ENCODE data around the gene GOLGA6L4.
"Not testable (repeated sequence)": the region's sequence is repeated elsewhere in the genome, so short reads cannot be mapped to it uniquely, and the experiment has no call there.

DNA sequence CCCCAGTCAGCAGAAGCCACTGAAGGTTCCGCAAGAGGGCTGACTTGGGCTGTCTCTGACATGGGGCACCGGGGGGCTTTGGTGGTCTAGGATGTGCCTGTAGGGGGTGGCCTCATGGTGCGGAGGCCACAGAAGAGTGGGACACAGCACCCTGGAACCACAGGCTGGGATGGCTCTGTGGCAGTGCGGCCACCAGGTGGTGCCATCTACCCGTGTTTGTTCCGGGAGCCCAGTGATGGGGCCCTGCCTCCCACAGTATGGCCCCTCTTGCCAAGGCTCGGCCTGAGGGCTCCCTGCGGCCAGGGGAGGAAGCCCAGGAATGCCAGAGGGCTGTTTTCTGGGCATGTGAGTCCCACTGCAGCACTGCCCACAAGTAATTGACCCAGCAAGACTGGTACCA, 40.0 kb upstream of the GOLGA6L4 start:
- TF ChIP-seq, protein P1, sequence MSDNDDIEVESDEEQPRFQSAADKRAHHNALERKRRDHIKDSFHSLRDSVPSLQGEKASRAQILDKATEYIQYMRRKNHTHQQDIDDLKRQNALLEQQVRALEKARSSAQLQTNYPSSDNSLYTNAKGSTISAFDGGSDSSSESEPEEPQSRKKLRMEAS (IDR thresholded peaks at IDR 0.05) = not testable (repeated sequence)
- TF ChIP-seq, protein P2, sequence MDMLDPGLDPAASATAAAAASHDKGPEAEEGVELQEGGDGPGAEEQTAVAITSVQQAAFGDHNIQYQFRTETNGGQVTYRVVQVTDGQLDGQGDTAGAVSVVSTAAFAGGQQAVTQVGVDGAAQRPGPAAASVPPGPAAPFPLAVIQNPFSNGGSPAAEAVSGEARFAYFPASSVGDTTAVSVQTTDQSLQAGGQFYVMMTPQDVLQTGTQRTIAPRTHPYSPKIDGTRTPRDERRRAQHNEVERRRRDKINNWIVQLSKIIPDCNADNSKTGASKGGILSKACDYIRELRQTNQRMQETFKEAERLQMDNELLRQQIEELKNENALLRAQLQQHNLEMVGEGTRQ (IDR thresholded peaks at IDR 0.05) = not testable (repeated sequence)
- TF ChIP-seq, protein P3, sequence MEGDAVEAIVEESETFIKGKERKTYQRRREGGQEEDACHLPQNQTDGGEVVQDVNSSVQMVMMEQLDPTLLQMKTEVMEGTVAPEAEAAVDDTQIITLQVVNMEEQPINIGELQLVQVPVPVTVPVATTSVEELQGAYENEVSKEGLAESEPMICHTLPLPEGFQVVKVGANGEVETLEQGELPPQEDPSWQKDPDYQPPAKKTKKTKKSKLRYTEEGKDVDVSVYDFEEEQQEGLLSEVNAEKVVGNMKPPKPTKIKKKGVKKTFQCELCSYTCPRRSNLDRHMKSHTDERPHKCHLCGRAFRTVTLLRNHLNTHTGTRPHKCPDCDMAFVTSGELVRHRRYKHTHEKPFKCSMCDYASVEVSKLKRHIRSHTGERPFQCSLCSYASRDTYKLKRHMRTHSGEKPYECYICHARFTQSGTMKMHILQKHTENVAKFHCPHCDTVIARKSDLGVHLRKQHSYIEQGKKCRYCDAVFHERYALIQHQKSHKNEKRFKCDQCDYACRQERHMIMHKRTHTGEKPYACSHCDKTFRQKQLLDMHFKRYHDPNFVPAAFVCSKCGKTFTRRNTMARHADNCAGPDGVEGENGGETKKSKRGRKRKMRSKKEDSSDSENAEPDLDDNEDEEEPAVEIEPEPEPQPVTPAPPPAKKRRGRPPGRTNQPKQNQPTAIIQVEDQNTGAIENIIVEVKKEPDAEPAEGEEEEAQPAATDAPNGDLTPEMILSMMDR (IDR thresholded peaks at IDR 0.05) = not testable (repeated sequence)
- not testable (repeated sequence) for TF ChIP-seq MAFK (IDR thresholded peaks at IDR 0.05; ENCODE audit: partially characterized antibody); POLR2A (IDR thresholded peaks at IDR 0.05; ENCODE audit: low read length); EP300 (IDR thresholded peaks at IDR 0.05); RFX5 (IDR thresholded peaks at IDR 0.05); CEBPB (IDR thresholded peaks at IDR 0.05); MAZ (IDR thresholded peaks at IDR 0.05; ENCODE audit: borderline replicate concordance, low read depth, low read length)
- TF ChIP-seq, protein P4, sequence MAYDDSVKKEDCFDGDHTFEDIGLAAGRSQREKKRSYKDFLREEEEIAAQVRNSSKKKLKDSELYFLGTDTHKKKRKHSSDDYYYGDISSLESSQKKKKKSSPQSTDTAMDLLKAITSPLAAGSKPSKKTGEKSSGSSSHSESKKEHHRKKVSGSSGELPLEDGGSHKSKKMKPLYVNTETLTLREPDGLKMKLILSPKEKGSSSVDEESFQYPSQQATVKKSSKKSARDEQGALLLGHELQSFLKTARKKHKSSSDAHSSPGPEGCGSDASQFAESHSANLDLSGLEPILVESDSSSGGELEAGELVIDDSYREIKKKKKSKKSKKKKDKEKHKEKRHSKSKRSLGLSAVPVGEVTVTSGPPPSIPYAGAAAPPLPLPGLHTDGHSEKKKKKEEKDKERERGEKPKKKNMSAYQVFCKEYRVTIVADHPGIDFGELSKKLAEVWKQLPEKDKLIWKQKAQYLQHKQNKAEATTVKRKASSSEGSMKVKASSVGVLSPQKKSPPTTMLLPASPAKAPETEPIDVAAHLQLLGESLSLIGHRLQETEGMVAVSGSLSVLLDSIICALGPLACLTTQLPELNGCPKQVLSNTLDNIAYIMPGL (CRISPR knock-in tag; IDR thresholded peaks at IDR 0.05; ENCODE audit: borderline replicate concordance) = not testable (repeated sequence)

Data from A549 (cell line).